Activated naive CD4-positive, alpha-beta T cell treated with anti-CD3 and anti-CD28 coated beads, Interleukin-2, amount 50 U/mL, for 24 hours (primary cell): Measurements from ENCODE around the gene SOCS1.

Experiments
- H3K27ac Mint-ChIP-seq: one replicate; pipeline ENCODE4 v1.8.0; 2021; ENCODE audit warnings: mild to moderate bottlenecking, mixed read lengths
- H3K27me3 Mint-ChIP-seq: one replicate; pipeline ENCODE4 v1.8.0; 2021; ENCODE audit warnings: mixed read lengths
- H3K36me3 Mint-ChIP-seq: one replicate; pipeline ENCODE4 v1.8.0; 2021; ENCODE audit warnings: mixed read lengths
- H3K4me1 Mint-ChIP-seq: one replicate; pipeline ENCODE4 v1.8.0; 2021; ENCODE audit warnings: mixed read lengths
- H3K4me3 Mint-ChIP-seq: one replicate; pipeline ENCODE4 v1.8.0; 2021; ENCODE audit warnings: mild to moderate bottlenecking, mixed read lengths
- H3K9me3 Mint-ChIP-seq: one replicate; pipeline ENCODE4 v1.8.0; 2021; ENCODE audit warnings: mixed read lengths

Gene SOCS1

DNA sequence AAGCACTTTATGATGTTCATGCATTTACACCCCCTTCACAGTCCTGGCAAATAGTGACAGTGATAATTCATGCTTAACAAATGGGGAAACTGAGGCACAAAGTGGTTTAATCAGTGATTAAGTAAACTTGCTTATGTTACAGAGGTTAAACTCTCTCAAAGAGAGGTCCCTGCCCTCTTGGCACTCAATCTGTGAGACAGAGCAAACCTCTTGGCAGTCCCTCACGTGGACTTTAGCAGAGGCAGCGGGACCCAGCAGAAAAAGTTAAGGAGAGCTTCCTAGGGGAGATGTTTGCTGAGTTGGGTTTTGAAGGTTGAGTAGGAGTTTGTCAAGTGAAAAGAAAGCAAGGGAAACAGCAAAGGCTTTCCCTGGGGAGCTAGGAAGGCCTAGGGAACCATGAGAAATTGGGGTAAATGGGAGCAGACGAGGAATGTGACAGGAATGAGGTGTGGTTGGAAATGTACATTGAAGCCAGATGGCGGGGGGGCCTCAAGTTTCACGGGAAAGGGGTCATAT, 10.7 kb downstream of the SOCS1 start:
- no peak overlapping the region for H3K4me3 Mint-ChIP-seq
- H3K4me1 Mint-ChIP-seq = peaks cover 5% of the 10 kb centered on the region
- H3K9me3 Mint-ChIP-seq = no peaks in the 10 kb centered on the region
- no peaks in the 10 kb centered on the region for H3K27me3 Mint-ChIP-seq
- peak overlapping the region; percentile 79 for H3K27ac Mint-ChIP-seq
- H3K36me3 Mint-ChIP-seq = peaks cover 2% of the 10 kb centered on the region

DNA sequence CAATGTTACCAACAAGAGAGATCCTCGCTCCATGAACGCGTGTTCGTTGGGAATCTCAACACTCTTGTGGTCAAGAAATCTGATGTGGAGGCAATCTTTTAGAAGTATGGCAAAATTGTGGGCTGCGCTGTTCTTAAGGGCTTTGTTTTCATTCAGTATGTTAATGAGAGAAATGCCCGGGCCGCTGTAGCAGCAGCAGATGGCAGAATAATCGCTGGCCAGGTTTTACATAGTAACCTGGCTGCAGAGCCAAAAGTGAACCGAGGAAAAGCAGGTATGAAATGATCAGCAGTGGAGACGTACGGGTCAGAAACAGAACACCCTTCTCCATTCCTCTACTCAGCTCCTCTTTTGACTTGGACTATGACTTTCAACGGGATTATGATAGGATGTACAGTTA, 13.3 kb downstream of the SOCS1 start:
- Mint-ChIP-seq H3K4me3 (no peak overlapping the region), H3K9me3 (no peaks in the 10 kb centered on the region), H3K36me3 (no peaks in the 10 kb centered on the region), H3K4me1 (peaks cover 5% of the 10 kb centered on the region), H3K27me3 (no peaks in the 10 kb centered on the region), H3K27ac (no peak overlapping the region)

DNA sequence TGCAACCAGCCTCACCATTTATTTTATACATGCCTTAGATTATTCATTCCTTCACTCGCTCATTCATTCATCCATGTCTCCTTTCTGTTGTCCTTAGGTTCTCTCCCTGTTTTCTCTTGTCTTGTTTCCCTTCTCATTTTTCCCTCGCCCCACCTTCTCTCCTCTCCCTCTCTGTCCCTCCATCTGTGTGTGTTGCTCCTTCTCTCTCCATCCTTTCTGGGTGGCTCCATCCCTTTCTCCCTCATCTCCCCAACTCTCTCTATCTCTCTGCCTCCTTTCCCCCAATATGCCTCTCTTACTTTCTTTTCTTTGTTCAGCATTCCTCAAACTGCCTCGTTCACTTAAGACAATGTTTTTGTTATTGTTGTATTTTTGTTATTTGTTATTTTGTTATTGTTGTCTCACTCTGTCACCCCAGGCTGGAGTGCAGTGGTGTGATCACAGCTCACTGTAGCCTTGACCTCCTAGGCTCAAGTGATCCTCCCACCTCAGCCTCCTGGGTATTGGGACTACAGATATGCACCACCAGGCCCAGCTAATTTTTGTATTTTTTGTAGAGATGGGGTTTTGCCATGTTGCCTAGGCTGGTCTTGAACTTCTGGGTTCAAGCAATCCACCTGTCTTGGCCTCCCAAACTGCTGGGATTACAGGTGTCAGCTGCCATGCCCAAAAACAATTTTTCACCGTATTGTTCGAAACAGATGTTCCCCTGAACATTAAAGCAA, 14.4 kb downstream of the SOCS1 start:
- Mint-ChIP-seq H3K36me3 (no peaks in the 10 kb centered on the region), H3K4me1 (peaks cover 10% of the 10 kb centered on the region), H3K27ac (no peak overlapping the region), H3K27me3 (no peaks in the 10 kb centered on the region), H3K9me3 (no peaks in the 10 kb centered on the region), H3K4me3 (no peak overlapping the region)

DNA sequence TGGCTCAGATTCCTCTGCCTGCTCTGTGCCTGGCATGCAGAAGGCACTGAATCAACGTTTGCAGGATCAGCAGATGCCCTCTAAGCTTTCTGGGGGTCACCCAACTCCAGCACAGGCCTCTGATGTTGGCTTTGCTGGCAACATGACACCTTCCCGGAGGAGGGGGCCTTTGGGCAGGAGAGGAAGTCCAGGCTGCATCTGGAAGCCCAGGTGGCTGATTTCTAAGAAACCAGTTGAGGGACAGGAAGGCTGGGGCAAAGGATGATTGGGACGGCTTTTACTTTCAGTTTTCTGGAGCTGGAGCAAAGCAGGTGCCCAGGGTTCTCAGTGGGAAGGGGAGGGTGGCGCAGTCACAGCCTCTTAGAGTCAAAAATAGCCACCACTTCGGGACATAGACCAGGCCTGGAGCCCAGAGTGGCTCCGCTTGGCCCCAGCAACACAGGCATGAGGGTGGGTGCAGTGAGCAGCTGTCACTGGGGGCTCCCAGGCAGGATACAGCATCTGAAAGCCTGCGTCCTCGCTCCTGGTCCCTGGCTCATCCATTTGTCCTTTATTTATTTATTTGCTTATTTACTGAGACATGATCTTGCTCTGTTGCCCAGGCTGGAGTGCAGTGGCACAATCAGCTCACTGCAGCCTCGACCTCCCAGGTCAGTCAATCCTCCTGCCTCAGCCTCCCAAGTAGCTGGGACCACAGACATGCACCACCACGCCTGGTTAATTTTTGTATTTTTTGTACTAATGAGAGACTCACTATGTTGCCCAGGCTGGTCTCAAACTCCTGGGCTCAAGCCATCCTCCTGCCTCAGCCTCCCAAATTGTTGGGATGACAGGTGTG, 15.1 kb downstream of the SOCS1 start:
- peak overlapping the region; percentile 87 for H3K27ac Mint-ChIP-seq
- no peaks in the 10 kb centered on the region for H3K27me3 Mint-ChIP-seq
- no peaks in the 10 kb centered on the region for H3K9me3 Mint-ChIP-seq
- H3K4me1 Mint-ChIP-seq = peaks cover 10% of the 10 kb centered on the region
- H3K4me3 Mint-ChIP-seq = peak overlapping the region; percentile 3
- H3K36me3 Mint-ChIP-seq = no peaks in the 10 kb centered on the region

DNA sequence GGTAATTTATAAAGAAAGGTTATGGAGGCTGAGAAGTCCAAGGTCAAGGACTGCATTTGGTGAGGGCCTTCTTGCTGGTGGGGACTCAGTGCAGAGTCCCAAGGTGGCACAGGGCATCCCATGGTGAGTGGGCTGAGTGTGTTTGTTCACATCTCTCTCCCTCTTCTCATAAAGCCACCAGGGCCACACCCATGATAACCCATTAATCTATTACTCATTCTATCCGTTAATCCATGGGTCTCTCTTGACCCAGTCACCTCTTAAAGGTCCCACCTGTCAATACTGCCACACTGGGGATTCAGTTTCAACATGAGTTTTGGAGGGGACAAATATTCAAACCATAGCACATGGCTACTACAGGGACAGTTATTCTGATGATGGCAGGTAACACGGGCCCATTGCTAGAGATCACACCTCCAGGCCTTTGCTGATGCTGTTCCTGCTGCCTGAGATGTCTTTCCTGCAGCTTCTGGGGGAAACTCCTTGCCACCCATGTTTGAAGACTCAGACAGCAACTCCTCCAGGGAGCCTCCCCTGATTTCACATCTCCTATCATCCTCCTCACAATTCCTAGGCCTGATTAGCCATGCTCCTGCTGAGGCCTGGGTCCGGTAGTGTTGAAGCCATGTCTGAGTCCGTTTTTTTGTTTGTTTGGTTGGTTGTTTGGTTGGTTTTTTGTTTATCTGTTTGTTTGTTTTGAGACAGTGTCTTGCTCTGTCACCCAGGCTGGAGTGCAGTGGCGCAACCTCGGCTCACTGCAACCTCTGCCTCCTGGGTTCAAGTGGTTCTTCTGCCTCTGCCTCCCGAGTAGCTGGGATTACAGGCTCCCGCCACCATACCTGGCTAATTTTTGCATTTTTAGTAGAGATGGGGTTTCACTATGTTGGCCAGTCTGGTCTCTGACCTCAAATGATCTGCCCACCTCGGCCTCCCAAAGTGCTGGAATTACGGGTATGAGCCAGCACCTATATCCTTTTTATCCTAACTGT, 16.1 kb downstream of the SOCS1 start:
- peaks cover 13% of the 10 kb centered on the region for H3K4me1 Mint-ChIP-seq
- H3K4me3 Mint-ChIP-seq = peak overlapping the region; percentile 3
- no peaks in the 10 kb centered on the region for H3K27me3 Mint-ChIP-seq
- H3K36me3 Mint-ChIP-seq = no peaks in the 10 kb centered on the region
- peak overlapping the region; percentile 90 for H3K27ac Mint-ChIP-seq
- H3K9me3 Mint-ChIP-seq = no peaks in the 10 kb centered on the region

DNA sequence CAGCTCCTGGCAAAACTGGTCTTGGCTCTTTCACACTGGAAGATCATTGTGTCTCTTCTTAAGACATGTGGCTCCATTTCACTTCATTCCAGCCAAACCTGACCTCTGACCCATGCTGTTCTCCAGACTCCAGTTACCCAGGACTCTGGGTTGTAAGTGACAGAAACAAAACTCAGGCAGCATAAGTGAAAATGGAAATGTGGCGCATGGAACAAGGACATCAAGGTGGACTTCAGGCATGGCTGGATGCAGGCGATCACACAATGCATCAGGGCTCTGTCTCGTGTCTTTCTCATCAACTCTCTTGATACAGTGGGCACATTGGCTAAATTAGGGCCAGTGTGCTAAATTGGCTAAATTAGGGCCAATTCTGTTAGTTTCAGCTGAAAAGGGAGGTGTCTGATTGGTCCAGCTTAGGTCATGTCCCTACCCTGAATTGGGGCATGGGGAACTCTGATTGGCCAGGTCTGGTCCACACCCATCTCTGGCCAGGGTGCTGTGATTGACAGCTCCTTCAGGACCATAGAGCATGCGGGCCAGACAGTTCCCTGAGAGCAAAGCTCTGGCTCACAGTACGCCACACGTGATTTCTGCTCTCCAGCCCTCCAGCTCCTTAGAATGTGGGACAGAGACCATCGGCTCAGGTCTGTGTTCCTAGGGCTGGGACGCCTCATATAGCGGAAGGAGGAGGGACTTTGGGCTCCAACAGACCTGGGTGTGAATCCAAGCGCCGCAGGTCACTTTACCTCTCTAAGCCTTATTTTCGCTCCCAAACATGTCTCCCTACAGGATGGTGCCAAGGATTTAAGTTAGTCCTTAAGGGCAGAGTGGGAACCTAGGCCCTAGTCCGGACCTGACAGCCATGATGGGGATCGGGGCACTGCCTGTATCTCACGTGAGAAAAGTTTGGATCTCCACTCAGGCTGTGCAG, 17.5 kb downstream of the SOCS1 start:
- H3K27ac Mint-ChIP-seq = peak overlapping the region; percentile 30
- H3K4me3 Mint-ChIP-seq = no peak overlapping the region
- no peaks in the 10 kb centered on the region for H3K9me3 Mint-ChIP-seq
- H3K4me1 Mint-ChIP-seq = peaks cover 25% of the 10 kb centered on the region
- no peaks in the 10 kb centered on the region for H3K36me3 Mint-ChIP-seq
- H3K27me3 Mint-ChIP-seq = no peaks in the 10 kb centered on the region

DNA sequence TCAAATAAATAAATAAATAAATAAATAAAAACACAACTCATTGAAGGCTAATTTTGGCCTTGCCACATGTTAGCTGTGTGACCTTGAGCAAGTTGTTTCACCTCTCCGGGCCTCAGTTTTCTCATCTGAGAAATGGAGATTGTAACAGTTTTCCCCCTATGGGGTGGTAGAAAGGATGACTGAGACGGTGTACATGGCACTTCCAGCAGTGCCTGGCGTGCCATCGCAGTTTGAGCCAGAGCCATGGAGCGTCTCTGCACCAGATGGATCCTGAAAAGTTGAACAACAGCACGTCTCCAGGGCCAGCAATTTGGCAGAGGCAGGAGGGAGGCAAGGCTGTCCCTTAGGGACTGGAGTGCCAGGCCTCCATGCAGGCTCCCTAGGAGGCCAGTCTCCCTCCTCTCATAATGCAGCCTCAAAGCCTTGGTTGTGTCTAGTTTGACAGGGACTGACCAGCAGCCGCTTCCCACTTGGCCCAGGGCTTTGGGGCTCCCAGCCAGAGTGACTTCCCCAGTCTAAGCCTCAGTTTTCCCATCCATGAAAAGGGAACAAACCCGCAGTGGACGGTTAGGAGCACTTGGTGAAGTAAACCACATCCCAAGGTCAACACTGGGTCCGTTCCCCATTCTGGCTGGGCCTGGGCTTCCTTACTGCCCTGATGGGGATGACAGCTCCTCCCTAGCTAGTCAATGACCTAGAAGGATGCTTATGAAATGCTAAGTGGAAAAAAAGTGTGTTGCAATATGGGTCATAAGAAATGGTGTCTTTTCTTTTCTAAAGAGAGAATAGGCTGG, 19.3 kb downstream of the SOCS1 start:
- no peak overlapping the region for H3K4me3 Mint-ChIP-seq
- H3K4me1 Mint-ChIP-seq = peaks cover 39% of the 10 kb centered on the region
- H3K9me3 Mint-ChIP-seq = no peaks in the 10 kb centered on the region
- H3K27ac Mint-ChIP-seq = peak overlapping the region; percentile 72
- no peaks in the 10 kb centered on the region for H3K36me3 Mint-ChIP-seq
- no peaks in the 10 kb centered on the region for H3K27me3 Mint-ChIP-seq

DNA sequence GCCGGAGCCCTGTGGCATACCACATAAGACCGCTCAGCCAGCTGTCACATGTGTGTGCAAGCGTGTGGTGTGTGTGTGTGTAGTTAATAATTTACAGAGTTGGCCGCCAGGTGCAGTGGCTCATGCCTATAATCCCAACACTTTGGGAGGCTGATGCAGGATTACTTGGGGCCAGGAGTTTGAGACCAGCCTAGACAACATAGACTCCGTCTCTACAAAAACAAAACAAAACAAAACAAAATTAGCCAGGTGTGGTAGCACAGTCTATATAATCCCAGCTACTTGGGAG, 20.4 kb downstream of the SOCS1 start:
- no peaks in the 10 kb centered on the region for H3K9me3 Mint-ChIP-seq
- no peak overlapping the region for H3K4me3 Mint-ChIP-seq
- no peaks in the 10 kb centered on the region for H3K27me3 Mint-ChIP-seq
- peaks cover 49% of the 10 kb centered on the region for H3K4me1 Mint-ChIP-seq
- H3K36me3 Mint-ChIP-seq = no peaks in the 10 kb centered on the region
- peak overlapping the region; percentile 84 for H3K27ac Mint-ChIP-seq

DNA sequence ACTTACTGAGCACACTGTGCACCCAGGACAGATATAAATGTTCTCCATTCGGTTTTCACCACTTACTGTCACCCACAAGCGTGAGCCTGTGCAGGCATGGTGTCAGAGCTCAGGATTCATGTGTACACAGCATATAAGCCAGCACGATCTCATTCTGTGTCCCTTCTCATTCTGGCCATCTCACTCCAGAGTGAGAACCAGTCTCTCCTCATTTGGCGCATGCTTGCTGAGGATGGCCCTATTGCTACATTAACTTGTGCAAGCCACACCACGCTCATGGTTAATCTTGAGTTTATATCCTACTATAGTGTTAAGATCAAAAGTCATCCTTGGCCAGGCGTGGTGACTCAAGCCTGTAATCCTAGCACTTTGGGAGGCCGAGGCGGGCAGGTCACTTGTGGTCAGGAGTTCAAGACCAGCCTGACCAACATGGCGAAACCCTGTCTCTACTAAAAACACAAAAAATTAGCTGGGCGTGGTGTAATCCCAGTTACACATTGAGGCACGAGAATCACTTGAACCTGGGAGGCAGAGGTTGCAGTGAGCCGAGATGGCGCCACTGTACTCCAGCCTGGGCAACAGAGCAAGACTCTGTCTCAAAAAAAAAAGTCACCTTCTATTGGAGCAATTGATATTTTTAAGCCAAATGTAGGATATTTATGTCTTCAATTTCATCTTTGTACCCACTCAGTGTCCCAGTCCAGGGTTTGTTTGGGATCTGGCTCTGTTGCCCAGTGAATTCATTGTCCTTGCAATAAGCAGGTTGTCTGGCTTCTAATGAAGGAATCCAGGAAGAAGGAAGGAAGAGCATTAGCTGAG, 20.9 kb downstream of the SOCS1 start:
- Mint-ChIP-seq H3K4me3 (no peak overlapping the region), H3K9me3 (no peaks in the 10 kb centered on the region), H3K4me1 (peaks cover 50% of the 10 kb centered on the region), H3K27me3 (no peaks in the 10 kb centered on the region), H3K36me3 (no peaks in the 10 kb centered on the region), H3K27ac (peak overlapping the region; percentile 84)

DNA sequence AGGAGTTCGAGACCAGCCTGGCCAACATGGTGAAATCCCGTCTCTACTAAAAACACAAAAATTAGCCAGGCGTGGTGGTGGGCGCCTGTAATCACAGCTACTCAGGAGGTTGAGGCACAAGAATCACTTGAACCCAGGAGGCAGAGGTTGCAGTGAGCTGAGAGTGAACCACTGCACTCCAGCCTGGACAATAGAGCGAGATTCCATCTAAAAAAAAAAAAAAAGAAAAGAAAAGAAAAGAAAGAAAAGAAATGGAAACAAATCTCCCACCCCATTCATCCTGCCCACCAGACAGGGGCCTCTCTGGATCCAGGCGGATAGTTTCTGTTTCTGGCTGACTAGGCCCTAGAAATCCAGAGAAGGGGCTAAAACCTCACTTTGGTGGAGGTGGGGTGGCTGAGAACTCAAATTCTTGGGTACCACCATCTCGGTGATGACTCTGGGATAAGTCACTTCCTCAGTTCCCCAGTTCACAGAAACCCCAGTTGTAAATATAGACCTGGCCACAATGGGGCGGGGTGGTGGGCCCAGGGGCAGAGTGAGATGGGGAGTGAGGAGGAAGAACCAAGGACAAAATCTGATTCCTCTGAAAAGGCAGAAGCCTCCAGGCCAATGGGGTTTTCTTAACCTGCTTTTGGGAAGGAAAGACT, 22.2 kb downstream of the SOCS1 start:
- Mint-ChIP-seq H3K9me3 (no peaks in the 10 kb centered on the region), H3K36me3 (no peaks in the 10 kb centered on the region), H3K4me3 (peak overlapping the region; percentile 74), H3K27me3 (no peaks in the 10 kb centered on the region), H3K4me1 (peaks cover 62% of the 10 kb centered on the region), H3K27ac (peak overlapping the region; percentile 98)

DNA sequence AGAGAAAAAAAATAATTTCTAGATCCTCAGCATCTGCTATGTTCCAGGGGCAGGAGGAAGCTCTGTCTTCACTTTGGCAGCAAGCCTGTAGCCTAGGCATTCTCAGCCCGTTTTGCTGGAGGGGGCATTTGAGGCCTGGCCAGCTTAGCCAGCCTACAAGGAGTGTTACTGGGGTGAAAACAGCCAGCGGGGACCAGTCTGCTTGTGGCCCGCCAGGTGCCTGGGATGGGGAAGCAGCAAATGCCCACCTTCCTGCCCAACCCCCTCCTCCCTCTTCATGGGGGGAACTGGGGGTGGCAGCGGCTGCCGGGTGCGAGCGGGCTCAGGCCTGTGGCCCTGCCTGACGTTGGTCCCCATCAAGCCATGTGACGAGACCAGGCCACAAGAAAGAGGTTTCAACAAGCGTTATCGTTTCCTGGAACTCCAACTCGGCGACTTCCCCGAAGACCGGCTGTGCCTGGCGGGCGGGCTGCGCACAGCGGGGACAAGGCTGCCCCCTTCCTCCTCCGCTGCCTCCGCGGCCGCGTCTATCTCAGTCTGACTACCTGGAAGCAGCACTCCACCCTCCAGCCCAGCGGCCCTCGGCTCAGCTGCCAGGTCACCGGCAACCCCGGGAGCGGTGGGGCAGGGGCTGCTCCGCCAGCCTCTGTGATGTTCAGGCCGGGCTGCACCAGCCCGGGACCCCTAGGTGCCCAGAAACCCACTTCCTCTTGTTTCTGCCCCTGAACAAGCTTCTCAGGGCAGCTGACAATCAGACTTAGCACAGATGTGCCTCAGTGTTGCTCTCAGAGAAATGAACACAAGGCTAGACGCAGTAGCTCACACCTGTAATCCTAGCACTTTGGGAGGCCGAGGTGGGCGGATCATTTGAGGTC, 22.9 kb downstream of the SOCS1 start:
- Mint-ChIP-seq H3K36me3 (no peaks in the 10 kb centered on the region), H3K4me1 (peaks cover 70% of the 10 kb centered on the region)

DNA sequence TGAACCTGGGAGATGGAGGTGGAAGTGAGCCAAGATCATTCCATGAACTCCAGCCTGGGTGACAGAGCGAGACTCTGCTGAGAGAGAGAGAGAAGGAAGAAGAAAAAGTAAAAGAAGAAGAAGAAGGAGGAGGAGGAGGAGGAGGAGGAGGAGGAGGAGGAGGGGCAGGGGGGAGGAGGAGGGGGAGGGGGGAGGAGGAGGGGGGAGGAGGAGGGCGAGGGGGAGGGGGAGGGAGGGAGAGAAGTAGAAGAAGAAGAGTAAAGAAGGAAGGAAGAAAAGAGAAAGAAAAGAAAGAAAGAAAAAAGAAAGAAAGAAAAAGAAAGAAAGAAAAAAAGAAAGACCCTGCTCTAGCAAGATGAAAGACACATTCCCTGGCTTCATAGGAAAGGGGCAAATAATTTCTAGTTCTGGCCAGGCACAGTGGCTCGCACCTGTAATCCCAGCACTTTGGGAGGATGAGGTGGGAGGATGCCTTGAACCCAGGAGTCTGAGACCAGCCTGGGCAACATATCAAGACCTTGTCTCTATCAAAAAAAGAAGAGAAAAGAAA, 23.6 kb downstream of the SOCS1 start:
- Mint-ChIP-seq H3K36me3 (no peaks in the 10 kb centered on the region), H3K27ac (peak overlapping the region; percentile 98), H3K9me3 (no peaks in the 10 kb centered on the region), H3K4me1 (peaks cover 75% of the 10 kb centered on the region), H3K27me3 (no peaks in the 10 kb centered on the region), H3K4me3 (peak overlapping the region; percentile 74)

More for the DNA sequence above, 22.9 kb downstream of the SOCS1 start:
- Mint-ChIP-seq H3K27ac (peak overlapping the region; percentile 98), H3K4me3 (peak overlapping the region; percentile 74), H3K27me3 (no peaks in the 10 kb centered on the region), H3K9me3 (no peaks in the 10 kb centered on the region)
